GM10847 (cell line): ENCODE data around the gene TEDDM1.

Experiments
- POLR2A ChIP-seq: IDR thresholded peaks from 2 replicates; pipeline ENCODE4 v1.6.1; 2011; ENCODE audit not compliant: insufficient read length; ENCODE audit errors: extremely low read depth

Gene TEDDM1

DNA sequence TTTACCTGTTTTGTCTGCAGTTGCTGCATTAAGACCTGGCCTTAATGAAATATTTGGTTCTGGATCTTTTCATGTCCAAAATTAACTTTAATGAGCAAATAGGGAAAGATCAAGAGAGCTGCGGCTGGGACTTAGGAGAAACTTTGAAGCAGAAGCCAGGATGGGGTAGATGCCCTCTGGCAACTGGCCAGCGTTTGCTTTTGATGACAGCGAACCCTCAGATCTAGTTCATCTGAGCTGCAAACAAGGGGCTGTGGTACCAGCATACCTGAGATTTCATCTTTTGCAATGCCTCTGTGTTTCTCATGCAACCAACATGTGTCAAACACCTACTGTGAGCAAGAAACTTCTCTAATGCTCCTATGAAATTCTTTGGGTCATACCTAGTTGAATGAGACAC lies 13.0 kb upstream of the TEDDM1 start:
- no peak for TF ChIP-seq POLR2A

DNA sequence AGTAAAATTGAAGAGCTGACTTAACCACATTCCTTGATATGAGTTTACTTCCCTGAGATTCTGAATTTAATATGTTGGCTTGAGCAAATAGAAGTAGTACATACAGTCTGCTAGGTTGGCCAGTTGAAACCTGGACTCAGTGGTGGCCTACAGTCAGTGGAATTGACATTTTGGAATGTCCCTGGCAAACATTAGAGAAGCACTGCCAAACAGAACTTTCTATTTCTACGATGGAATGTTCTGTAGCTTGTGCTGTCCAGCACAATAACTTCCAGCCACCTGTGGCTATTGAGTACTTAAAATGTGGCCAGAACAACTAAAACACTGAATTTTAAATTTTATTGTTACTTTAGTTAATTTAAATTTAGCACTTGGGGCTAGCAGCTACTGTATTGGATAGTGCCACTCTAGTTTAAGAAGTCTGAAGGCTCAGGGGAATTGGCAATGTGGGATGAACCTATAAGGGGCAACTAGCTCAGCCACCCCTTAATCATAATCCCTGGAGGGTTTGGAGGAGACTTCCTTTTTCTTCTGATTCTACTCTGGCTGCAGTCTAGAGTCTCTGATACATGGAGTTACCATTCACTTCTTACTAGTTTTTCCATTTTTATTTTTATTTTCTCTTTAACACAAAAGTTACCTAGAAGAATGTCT lies 10.3 kb upstream of the TEDDM1 start:
- TF ChIP-seq POLR2A: no peak

DNA sequence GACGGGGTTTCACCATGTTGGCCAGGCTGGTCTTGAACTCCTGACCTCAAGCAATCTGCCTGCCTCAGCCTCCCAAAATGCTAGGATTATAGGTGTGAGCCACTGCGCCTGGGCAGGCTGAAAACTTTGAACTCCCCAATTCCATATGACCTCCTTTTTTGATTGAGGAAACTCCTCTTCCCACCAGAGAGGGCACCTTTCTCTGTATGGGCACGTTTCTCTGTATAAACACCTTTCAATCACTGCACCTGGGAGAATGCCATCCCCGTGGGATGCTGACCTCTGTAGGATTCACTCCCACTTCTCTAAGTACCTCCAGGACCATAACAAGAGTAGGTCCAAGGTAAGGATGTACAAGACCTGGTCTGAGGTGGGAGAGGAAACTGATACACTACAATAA lies 9.7 kb upstream of the TEDDM1 start:
- no peak for TF ChIP-seq POLR2A

DNA sequence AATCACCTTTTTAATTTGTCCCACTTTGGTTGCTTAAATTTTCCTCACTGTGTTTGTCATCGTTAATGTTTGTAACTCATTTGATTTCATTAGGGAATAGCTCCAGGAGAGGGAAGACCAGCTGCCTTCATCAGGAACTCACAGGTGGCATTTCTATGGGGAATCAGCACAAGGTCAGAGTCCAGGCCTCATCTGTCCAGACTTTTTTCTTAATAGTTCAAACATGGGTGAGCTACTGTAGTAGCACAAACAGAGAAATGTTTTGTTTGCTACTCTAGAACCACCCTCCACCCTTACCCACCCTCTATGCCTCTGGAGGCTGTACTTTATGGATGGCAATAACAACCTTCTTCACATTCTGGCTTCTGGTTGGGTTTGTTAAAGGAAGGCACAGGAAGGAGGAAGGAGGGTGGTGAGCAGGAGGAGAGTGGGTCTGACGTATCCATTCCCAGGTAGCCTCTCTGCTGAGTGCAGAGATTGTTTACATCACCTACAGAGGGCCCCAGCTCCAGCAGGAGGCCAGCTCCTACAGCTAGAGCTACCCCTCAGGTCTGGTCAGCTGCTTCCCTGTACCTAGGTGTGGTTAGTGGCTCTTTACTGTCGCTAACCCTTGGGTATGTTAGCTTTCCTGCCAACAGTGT lies 8.1 kb upstream of the TEDDM1 start:
- TF ChIP-seq POLR2A: no peak

DNA sequence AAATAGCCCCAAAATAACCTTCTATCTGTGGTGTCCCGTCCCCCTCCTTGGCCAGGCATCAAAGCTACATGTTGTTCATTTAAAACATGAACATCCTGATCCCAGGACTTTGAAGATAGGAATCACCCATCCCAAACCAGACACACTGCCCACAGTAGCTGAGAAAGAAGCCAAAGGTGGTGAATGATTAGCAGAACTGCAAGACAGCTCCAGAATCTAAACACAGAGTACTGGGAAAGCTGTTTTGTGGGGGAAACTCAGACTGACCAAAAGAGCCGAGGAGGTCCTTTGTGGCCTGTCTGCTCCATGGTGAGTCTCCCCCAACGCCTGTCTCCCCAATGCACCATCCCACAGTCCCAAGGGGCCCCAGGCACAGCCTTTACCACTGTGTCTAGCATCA lies 7.3 kb upstream of the TEDDM1 start:
- TF ChIP-seq POLR2A: no peak

DNA sequence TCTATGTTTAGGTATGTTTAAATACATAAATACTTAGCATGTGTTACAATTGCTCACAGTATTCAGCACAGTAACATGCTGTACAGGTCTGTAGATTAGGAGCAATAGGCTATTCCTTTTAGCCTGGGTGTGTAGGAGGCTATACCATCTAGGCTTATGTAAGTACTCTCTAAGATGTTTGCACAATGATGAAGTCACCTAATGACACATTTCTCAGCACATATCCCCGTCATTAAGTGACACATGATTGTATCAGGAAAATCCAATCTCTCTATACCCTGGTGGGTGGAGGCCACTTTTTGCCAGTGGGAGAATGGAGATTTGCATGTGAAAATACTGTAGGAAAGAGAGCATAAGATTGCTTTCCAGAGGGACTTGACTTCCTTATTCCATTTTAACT lies 5.5 kb upstream of the TEDDM1 start:
- no peak for TF ChIP-seq POLR2A

DNA sequence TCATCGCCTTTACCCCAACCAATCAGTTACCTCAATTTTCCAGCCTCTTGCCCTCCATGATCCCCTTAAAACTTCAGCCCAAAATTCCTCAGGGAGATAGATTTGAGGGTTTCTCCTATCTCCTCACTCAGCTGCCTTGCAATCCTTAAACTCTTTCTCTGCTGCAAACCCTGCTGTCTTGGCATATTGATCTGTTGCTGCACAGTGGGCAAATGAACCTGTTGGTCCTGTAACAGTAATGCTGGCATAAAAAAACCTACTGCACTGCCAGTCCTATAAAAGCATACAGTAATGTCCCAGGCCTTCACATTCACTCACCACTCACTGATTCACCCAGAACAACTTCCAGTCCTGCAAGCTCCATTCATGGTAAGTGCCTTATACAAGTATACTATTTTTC lies 5.1 kb upstream of the TEDDM1 start:
- TF ChIP-seq POLR2A: no peak

DNA sequence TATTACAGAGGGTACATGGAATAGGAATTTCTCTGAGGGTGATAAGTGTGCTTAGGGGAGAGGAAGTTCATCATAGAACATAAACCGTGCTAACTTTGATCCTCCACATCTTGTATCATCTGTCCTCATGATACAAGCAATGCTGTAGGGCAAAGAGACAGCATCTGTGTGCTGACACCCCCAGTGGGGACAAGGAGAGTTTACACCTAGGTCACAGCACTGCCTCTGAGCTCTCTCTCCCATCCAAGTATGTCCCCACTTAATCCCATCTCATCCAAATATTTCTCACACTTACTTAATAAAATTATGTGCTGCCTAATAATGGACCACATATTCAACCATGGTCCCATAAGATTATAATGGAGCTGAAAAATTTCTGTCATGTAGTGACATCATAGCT lies 4.3 kb upstream of the TEDDM1 start:
- no peak for TF ChIP-seq POLR2A

DNA sequence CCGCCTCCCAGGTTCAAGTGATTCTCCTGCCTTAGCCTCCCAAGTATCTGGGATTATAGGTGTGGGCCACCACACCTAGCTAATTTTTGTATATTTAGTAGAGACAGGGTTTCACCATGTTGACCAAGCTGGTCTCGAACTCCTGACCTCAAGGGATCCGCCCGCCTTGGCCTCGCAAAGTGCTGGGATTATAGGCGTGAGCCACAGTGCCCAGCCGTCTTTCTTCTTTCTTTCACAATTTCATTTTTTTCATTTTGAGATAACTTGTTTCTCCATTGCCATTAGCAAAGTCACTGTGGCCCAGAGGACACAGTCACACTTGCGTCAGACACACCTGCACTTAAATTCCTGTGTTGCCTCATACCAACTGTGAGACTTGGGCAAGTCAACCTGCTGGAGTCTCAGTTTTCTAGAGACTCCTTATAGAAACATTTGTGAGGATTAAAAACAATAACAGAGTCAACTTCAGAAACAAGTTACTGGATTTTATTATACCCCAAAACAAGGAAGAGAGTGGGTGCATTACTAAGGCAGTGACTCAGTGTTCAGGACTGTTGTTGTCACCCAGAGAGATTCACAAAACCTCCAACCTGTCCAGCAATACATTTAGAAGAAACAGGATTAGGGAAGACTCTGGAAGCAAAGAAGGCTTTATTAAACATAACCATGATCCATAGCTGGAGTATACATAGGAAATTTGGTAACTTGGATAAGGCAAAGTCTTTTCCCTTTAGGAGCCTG lies 2.6 kb downstream of the TEDDM1 start:
- TF ChIP-seq POLR2A: no peak

DNA sequence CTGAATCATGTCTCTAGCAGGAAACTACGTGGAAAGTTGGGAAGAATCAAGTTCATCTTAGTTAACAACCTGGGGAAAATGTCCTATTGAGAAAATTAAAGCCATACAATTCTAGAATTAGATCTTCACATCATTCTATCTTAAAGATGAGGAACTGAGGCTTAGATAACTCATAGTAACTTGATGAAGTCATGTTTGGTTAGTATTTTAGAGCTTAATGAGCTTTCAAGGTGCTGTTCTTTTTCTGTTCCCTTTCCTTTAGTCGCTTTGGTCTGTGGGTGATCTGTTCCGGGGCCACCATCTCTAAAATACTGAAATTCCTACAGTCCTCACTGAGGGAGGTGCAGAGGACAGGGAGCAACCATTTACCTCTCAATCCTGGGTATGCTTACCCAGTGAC lies 4.6 kb downstream of the TEDDM1 start:
- no peak for TF ChIP-seq POLR2A

DNA sequence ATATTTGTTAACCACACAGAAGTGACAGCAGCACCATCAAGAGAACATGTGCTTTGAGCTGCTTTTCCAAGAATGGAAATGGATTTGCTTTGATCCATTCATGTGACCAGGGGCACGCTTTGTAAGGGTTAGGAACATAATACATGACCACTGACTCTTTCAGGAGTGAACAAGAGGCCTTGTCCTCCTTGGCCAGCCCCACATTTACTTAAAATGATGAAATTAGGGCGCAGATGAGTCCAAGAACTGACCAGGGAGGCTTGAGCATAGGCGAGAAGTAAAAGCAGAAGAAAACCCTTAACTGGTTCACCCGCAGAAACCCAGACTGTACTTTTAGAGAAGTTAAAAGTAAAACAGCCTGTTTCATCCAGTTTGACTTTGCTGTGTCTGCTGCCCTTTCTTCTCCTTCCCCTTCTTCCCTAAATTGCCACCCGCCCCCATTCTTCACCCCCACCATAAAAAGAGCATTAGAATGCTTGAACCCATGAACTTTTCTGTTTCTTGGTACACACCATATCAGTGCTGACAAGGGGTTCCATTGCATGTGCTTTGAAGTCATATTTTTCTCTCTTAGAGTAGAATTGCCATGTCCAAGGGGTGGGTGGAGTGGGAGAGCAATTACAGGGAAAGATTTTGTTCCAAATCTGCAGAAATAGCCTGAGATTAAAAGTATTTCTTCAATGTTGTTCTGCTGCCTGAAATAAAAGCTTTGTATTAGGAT lies 6.3 kb downstream of the TEDDM1 start:
- no peak for TF ChIP-seq POLR2A

DNA sequence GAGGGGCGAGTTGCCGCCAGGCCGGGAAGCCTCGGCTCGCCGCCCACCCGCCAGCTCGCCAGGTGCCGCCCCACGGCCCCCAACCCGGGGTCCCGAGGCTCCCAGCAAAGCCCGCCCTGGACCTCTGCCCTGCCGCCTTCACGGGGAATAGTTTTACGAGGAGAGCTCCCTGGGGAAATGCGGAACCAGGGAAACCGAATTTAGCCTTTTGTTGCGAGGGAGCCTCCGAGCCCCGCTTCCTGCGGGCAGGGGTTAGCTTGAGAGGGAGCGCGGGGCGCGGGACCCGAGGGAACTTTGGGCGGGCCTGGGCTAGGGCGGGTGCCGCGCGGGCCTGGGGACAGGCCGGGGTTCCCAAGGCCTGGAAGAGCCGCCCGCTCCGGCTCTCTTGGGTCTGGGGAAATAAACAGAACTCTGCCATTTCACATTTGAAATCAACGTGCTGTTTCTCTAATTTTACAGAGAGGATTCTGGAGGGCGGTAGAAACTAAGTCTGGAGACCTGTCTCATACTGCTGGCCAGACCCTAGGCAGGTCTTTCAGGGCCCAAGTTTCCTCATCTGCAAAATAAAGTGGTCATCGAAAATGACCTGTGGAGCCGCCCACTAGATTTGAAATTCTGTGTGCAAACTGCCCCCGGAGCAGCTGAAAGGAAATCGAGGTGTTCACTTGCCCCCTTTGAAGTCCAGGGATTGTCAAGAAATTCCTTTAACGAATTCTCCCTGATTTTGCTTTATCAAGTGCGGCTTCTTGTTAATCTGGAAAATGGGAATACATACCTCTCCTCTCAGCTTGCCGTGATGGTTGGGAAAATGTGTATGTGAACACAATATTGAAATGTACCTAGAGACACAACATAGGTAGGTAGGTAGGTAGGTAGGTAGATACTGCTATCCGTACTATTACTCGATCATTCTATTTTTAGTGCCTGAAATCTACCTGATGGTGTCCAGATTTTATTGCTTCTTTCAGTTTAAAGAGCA lies 8.1 kb downstream of the TEDDM1 start:
- TF ChIP-seq POLR2A: no peak

DNA sequence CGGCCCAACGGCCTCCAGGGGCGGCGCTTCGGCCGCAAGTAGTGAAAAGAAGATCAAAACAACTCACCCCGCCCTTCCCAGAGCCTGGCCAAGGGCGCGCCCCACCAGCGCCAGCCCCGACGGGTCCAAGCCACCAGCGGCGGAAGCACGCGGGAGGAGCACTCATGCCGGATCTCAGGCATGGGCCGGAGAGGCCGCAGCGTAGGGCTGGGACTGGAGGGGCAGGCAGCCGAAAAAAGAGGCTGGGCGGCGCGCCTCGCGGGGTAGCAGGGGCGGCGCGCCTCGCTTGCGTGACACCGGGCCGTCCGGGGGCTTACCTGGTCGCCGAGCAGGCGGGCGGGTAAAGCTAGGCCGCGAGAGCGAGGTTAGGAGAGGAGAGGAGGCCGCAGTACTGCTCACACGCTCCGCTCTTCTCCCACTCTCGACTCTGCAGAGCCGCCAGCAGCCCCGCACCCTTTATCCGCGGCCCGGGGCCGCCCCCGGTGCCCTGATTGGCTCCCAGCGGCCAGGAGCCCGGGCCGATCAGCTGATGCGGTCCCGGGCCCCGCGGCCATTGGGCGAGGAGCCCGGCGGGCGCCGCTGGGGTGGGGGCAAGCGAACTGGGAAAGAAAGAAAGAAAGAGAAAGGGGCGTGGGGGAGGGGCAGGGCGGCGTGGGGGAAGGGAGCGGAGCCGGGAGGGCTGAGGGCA lies 9.0 kb downstream of the TEDDM1 start, which contains the start of gene GLUL:
TSS of gene GLUL (minus strand) at position 429 of the 688 bp plus-strand sequence. CDS start 3,053 bp downstream, outside the sequence.
- TF ChIP-seq POLR2A: peak; percentile 80

DNA sequence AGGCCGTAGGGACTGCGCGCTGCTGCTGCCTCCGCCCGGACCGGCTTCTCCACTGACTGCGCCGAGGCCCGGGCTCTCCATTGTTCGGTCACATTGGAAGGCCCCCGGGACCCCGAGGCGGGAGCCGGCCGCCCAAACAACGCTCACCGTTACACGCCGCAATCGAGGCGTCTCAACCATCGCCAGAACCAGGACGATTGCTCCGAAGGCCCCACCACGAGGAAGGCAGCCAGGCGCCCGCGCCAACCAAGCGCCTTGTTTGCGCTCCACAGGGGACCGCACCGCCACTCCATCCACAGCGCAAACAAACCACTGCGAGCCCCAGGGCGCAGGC lies 9.5 kb downstream of the TEDDM1 start:
- TF ChIP-seq POLR2A: no peak

DNA sequence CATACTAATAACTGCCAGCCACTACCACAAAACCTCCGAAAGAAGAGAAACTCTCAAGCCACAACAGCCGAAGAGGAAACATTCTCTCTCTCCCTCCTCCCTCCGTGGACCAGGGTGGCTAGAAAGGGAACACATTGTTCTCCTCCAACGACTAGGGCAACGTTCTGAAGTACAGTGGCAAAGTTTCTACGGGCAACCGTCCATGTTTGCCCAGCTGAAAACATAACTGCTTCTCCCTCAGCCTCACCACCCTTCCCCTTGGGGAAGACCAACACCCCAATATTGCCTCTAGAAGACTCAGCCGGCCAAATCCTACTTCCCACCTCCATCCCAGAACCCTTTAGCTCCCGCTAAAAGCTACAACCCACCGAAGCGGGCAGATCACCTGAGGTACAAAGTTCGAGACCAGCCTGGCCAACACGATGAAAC lies 10.8 kb downstream of the TEDDM1 start:
- no peak for TF ChIP-seq POLR2A
